HCT116 (cell line): ENCODE measurements around the gene ZNF417. TPM values are rescaled to one million over a fixed set of nuclear protein-coding genes. Genes with fewer than 3 reads are reported as not detected.
"Not testable (repeated sequence)": the region's sequence is repeated elsewhere in the genome, so short reads cannot be mapped to it uniquely, and the experiment has no call there.

Experiments used
- ATAC-seq: fragments of 200-7000 bp; cut with Tn5 transposase; 2 replicates; pipeline ENCODE4 v1.9.1; 2020; ENCODE audit warnings: mild to moderate bottlenecking, moderate library complexity
- BruUV-seq: library from RNA; stranded (reverse); fragments of 400-500 nt; replicated peaks from 2 replicates; lab custom pipeline; 2021; lab: Mats Ljungman, UMichigan
- CTCF ChIA-PET: fragments of 300-600 bp; sonication (Branson Sonifier 250); formaldehyde crosslinking; loops from one replicate; lab custom pipeline; 2021; ENCODE audit warnings: antibody characterized with exemption; lab: Charles Lee
- POLR2A ChIA-PET: fragments of 300-600, 350-600 bp; sonication (Branson Sonifier 250); formaldehyde crosslinking; loops from one replicate; lab custom pipeline; 2021; ENCODE audit warnings: antibody characterized with exemption; lab: Charles Lee
- RAD21 ChIA-PET, 2 experiments: fragments of 300-600 bp; sonication (Branson Sonifier 250); formaldehyde crosslinking; loops; one replicate each; lab custom pipeline; 2023; ENCODE audit warnings: low total read pairs in 2 of 2; ENCODE audit not compliant: uncharacterized antibody in 2 of 2, unreplicated experiment in 2 of 2, low non-redundant PET in 1 of 2; lab: Charles Lee
- DNase-seq: peaks from one replicate; pipeline ENCODE4 v3.0.0-alpha.2; 2010; ENCODE audit warnings: low read depth, low spot score
- H2AFZ ChIP-seq: fragments of 200-600 bp; shearing (Covaris generic), sonication (generic); 2 replicates; pipeline ENCODE4 v1.6.1; 2017; ENCODE audit warnings: low read depth, mixed run types, mixed read lengths, antibody characterized with exemption, low read length; ENCODE audit not compliant: poor library complexity, severe bottlenecking
- H3K27ac ChIP-seq: 2 replicates; pipeline ENCODE4 v1.5.1; 2012; ENCODE audit warnings: low read depth, low read length
- H3K27me3 ChIP-seq: fragments of 200-600 bp; sonication (generic); 2 replicates; pipeline ENCODE4 v1.6.1; 2016; ENCODE audit warnings: mixed run types, low read length, mixed read lengths; ENCODE audit not compliant: insufficient read depth
- H3K36me3 ChIP-seq, 2 experiments: fragments of 200-500 bp in 1 of 2; fragments of 200-600 bp in 1 of 2; sonication (Bioruptor generic) in 1 of 2; sonication (generic) in 1 of 2; 2 replicates each; pipeline versions ENCODE4 v1.5.1 to v1.6.1; 2014 to 2016; ENCODE audit warnings: low read length in 2 of 2, inconsistent platforms in 1 of 2, mixed read lengths in 1 of 2, mixed run types in 1 of 2; ENCODE audit not compliant: insufficient read depth in 2 of 2, control insufficient read depth in 1 of 2
- H3K4me1 ChIP-seq, 2 experiments: fragments of 200-600 bp in 1 of 2; sonication (generic) in 1 of 2; 2 replicates each; pipeline versions ENCODE4 v1.5.1 to v1.6.1; 2012 to 2017; ENCODE audit warnings: low read length in 2 of 2, inconsistent platforms in 1 of 2, mild to moderate bottlenecking in 1 of 2, mixed read lengths in 1 of 2, mixed run types in 1 of 2, moderate library complexity in 1 of 2; ENCODE audit not compliant: insufficient read depth in 2 of 2, control insufficient read depth in 1 of 2
- H3K4me2 ChIP-seq: fragments of 200-600 bp; sonication (generic); 2 replicates; pipeline ENCODE4 v1.6.1; 2017; ENCODE audit warnings: mixed run types, low read length, mixed read lengths
- H3K4me3 ChIP-seq, 2 experiments: fragments of 200-600 bp in 1 of 2; sonication (generic) in 1 of 2; replicated peaks in 1 of 2; 2 replicates each; pipeline ENCODE4 v1.5.1; 2011 to 2016; ENCODE audit warnings: low read length in 2 of 2, control low read depth in 1 of 2, low read depth in 1 of 2, mild to moderate bottlenecking in 1 of 2, mixed read lengths in 1 of 2, mixed run types in 1 of 2
- H3K79me2 ChIP-seq: fragments of 200-600 bp; sonication (generic); 2 replicates; pipeline ENCODE4 v1.6.1; 2017; ENCODE audit warnings: mild to moderate bottlenecking, mixed run types, low read length, moderate library complexity, mixed read lengths; ENCODE audit not compliant: insufficient read depth
- H3K9ac ChIP-seq: fragments of 200-600 bp; sonication (generic); 2 replicates; pipeline ENCODE4 v1.6.1; 2016; ENCODE audit warnings: low read length, mixed read lengths
- H3K9me2 ChIP-seq: fragments of 200-600 bp; sonication (generic), shearing (Covaris generic); 2 replicates; pipeline ENCODE4 v1.6.1; 2017; ENCODE audit warnings: mixed run types, mild to moderate bottlenecking, moderate library complexity; ENCODE audit not compliant: insufficient read depth
- H3K9me3 ChIP-seq, 2 experiments: fragments of 200-500 bp in 1 of 2; fragments of 200-600 bp in 1 of 2; sonication (Bioruptor generic) in 1 of 2; sonication (generic) in 1 of 2; 2 replicates each; pipeline ENCODE4 v1.6.1; 2014 to 2017; ENCODE audit warnings: low read length in 2 of 2, mixed read lengths in 2 of 2, inconsistent platforms in 1 of 2, low read depth in 1 of 2, mild to moderate bottlenecking in 1 of 2, mixed run types in 1 of 2, moderate library complexity in 1 of 2; ENCODE audit not compliant: control insufficient read depth in 1 of 2, insufficient read depth in 1 of 2
- H4K20me1 ChIP-seq: fragments of 200-600 bp; sonication (generic), shearing (Covaris generic); 2 replicates; pipeline ENCODE4 v1.6.1; 2017; ENCODE audit warnings: mixed run types, mild to moderate bottlenecking, moderate library complexity; ENCODE audit not compliant: insufficient read depth
- CBX3 ChIP-seq: IDR thresholded peaks from 2 replicates; pipeline ENCODE4 v1.6.1; 2012; ENCODE audit warnings: low read depth
- ELF1 ChIP-seq: IDR thresholded peaks from 2 replicates; pipeline ENCODE4 v1.6.1; 2012; ENCODE audit warnings: low read depth, borderline replicate concordance
- EZH2 ChIP-seq: fragments of 200-600 bp; sonication (generic); IDR thresholded peaks from 2 replicates; pipeline ENCODE4 v1.6.1; 2017; ENCODE audit warnings: antibody characterized with exemption, mixed run types
- EZH2phosphoT487 ChIP-seq: fragments of 200-600 bp; IDR thresholded peaks from 2 replicates; pipeline ENCODE4 v1.6.1; 2018; ENCODE audit warnings: antibody characterized with exemption, borderline replicate concordance
- YY1 ChIP-seq: IDR thresholded peaks from 2 replicates; pipeline ENCODE4 v1.6.1; 2011; ENCODE audit warnings: low read length, low read depth, moderate library complexity, mild to moderate bottlenecking; ENCODE audit not compliant: insufficient replicate concordance; ENCODE audit errors: extremely low read depth
- intact Hi-C: fragments of 100-400 bp; cut with micrococcal nuclease; formaldehyde crosslinking; loops from 2 replicates; pipeline ENCODE4 v1.10.0; 2022
- total RNA-seq: library from RNA; stranded (reverse); gene quantifications from one replicate; pipeline ENCODE4 v1.2.1, GENCODE V29; 2021; ENCODE audit not compliant: unreplicated experiment

ZNF417 gene
- total RNA-seq, 1 experiment from 2014 or later, result 6.8 TPM

GRCh38 chr19:57900311-57900710 lies 16.1 kb downstream of the ZNF417 start:
- H3K27ac ChIP-seq, result no peak overlapping the region
- no peaks in the 10 kb centered on the region for H3K4me1 ChIP-seq
- no peaks in the 10 kb centered on the region for H3K9me2 ChIP-seq
- no peaks in the 10 kb centered on the region for H3K36me3 ChIP-seq
- ChIA-PET RAD21 (no interaction called here), CTCF (no interaction called here), POLR2A (no interaction called here)
- no peaks in the 10 kb centered on the region for H3K27me3 ChIP-seq
- peaks cover 0 to 8% of the 10 kb centered on the region in 2 experiments; a peak in 1 of 4 replicates for H3K9me3 ChIP-seq
- intact Hi-C loops, result loop anchor here (5.0 to 10.0 kb wide), 2 partner anchors 433 to 496 kb away; no protein-coding TSS in a partner anchor
- H2AFZ ChIP-seq, result no peak overlapping the region
- DNase-seq (no peak), ATAC-seq (no peak)
- no peak for TF ChIP-seq ELF1
- TF ChIP-seq CBX3, result no peak
- no peak for TF ChIP-seq EZH2phosphoT487
- TF ChIP-seq EZH2, result no peak
- no peak for TF ChIP-seq YY1
- no peak overlapping the region for H3K4me3 ChIP-seq
- no peaks in the 10 kb centered on the region for H3K79me2 ChIP-seq
- BruUV-seq, result no TSS peak
- H3K9ac ChIP-seq, result no peak overlapping the region
- H3K4me2 ChIP-seq, result no peak overlapping the region
- no peaks in the 10 kb centered on the region for H4K20me1 ChIP-seq

GRCh38 chr19:57890706-57891105 lies 25.7 kb downstream of the ZNF417 start:
- DNase-seq, H3K79me2 ChIP-seq, POLR2A ChIA-PET, H3K9me3 ChIP-seq, intact Hi-C loops, H3K4me2 ChIP-seq, CTCF ChIA-PET, BruUV-seq, H2AFZ ChIP-seq, H4K20me1 ChIP-seq, RAD21 ChIA-PET, H3K27ac ChIP-seq, H3K9me2 ChIP-seq, ATAC-seq, H3K36me3 ChIP-seq, H3K9ac ChIP-seq, H3K4me1 ChIP-seq, H3K4me3 ChIP-seq, H3K27me3 ChIP-seq: not testable (repeated sequence)
